ENCODE results near the gene GCSAML.
"Not testable (repeated sequence)": the region's sequence is repeated elsewhere in the genome, so short reads cannot be mapped to it uniquely, and the experiment has no call there.

GCSAML gene

DNA sequence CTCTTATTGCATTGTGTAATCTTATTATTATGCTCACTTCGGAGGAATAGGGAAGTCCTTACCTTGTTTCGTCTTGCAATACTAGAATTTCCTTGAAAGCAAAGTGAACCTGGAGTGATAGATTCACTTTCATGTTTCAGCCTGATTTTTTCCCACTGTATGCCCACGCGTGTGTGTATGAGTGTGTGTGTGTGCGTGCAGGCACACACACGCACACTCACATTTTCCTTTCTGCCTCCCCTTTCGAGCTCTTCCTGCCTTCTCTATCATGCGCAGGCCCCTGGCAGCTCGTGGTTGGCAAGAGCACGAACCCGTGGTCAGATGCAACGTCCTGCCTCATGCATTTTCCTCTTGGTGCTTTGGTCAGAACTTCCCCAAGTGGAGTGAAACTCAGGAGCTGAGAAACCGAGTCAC lies at the start of gene GCSAML:
TSS of gene GCSAML (plus strand) at position 366 of the 414 bp plus-strand sequence. CDS start 58 bp downstream, outside the sequence.
- peak; percentile 36 for DNase-seq

DNA sequence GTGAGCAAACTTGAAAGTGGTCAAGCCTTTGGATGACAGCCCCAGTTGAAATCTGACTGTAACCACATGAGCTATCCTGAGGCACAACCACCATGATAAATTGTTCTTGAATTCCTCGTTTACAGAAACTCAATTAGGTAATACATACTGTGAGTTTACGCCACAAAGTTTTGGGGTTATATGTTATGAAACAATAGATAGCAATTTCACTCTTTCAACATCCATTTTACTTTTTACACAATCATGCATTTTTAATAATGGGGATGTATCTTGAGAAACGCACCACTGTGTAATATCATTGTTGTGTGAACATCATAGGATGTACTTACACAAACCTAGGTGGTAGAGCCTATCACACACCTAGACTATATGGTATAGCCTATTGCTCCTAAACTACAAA lies 48.1 kb upstream of the GCSAML start:
- no peak for DNase-seq

DNA sequence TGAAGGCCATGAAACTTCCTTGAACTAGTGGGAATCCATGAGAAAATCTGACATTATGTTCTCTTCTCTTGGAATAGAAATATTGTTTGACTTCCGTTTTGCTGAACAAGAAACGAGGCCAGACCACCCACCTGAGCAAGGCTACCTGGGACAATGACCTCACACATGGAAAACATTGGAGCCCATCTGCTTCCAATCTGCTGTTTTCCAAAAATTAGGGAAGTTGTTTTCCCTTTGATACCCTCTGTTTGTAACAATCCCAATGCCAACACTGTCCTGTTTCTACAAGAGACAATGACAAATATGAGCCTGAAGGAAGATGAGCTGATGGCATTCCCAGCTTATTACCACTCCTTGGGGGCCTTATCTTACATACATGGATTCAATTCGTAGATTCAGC lies 42.1 kb upstream of the GCSAML start:
- no peak for DNase-seq

DNA sequence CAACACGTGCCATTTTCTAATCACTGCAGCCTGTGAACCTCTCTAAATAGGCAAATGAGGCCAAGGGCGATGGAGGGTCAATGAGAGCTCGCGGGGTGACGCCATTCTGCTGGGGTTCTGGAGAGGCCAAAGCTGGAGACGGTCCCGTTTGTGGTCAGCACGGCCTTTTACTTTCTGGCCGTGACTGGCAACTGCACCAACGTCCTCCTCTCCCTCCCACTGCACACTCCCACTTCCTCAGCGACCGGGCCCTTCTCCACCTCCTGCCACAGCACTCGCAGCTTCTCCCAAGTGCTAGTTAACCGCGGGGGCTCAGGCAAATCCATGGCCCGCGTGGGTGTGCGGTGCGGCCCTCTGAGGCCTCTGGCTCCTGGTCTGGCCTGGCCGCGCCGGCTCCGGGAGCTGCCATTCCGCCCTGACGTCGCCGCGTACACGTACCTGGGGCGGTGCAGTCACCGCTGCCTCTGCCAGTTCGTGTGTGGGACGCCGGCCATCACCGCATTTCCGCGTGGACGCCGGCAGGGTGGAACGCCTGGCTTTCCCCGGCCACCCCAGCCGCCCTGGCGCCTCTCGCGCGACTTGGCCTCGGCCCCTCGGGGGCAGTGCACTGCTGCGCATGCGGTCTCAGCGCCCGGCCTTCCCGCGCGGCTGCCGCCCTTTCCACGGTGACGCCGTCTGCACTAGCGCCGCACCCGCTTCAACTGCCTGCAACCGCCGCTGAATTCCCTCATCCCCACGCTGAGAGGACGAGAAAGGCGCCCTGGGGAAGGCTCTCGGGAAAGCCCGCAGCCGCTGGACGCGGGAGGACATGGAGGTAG lies 30.9 kb upstream of the GCSAML start:
- DNase-seq = peak; percentile 27

DNA sequence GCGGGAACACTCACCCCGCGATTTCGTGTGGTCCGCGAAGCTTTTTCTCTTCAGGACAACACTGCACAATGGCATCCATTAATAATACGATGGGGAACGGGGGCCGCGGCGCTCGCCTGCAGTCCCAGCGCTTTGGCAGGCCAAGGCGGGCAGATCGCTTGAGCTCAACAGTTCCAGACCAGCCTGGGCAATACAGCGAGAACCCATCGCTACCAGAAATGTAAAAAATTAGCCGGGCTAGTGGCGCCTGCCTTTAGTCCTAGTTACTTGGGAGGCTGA lies 30.4 kb upstream of the GCSAML start:
- DNase-seq = no peak

DNA sequence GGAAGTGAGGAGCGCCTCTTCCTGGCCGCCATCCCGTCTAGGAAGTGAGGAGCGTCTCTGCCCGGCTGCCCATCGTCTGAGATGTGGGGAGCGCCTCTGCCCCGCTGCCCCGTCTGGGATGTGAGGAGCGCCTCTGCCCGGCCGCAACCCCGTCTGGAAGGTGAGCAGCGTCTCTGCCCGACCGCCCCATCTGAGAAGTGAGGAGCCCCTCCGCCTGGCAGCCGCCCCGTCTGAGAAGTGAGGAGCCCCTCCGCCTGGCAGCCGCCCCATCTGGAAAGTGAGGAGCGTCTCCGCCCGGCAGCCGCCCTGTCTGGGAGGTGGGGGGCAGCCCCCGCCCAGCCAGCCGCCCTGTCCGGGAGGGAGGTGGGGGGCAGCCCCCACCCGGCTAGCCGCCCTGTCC lies 27.0 kb upstream of the GCSAML start:
- DNase-seq = not testable (repeated sequence)

DNA sequence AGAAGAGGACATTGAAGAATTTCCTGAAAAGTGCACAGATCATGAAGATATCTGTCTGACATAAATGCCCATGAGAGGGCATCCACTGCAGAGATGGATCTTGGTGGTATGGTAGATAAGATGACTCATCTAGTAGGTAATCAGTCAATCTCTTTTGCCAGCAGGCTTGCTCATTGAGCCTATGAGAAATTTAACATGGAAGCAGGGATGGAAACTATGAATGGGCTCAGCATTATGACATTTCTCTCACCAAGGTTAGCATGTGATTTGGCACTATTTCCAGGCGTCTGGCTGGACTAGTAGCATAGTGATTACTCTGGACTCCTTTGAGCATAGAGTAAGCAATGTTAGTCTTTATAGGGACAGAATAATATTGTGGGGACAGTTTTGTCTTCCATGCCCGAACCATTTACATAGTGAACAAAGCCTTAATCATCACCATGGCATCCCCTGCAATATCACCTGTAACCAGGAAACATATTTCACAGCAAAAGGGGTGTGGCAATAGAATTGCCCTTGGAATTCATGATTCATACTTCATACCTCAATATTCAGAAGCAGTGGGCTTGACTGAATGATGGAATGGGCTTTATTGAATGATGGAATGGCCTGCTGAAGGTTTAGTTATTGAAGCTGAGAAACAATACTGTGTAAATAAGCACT lies 20.0 kb upstream of the GCSAML start:
- peak; percentile 12 for DNase-seq

DNA sequence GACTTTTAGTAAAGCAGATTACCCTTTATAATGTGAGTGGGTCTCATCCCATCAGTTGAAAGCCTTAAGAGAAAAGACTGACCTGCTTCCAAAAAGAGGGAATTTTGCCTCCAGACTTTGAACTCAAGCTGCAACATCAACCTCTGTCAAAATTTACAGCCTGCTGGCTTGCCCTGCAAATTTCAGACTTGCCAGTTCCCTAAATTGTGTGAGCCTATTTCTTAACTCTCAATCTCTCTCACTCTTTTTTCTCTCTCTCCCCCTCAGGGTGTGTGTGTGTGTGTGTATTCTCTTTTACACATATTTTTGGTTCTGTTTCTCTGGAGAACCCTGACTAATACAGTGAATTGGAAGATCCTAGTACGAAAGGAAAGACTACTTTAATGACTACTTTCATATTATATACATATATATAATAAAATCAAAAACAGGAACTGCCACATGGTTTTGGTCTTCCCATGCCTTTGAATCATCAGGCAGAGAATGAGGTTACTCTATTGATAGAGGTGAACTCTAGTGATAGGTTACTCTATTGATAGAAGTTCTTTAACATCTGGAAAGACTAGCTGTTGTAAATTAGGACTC lies 19.1 kb upstream of the GCSAML start:
- no peak for DNase-seq

DNA sequence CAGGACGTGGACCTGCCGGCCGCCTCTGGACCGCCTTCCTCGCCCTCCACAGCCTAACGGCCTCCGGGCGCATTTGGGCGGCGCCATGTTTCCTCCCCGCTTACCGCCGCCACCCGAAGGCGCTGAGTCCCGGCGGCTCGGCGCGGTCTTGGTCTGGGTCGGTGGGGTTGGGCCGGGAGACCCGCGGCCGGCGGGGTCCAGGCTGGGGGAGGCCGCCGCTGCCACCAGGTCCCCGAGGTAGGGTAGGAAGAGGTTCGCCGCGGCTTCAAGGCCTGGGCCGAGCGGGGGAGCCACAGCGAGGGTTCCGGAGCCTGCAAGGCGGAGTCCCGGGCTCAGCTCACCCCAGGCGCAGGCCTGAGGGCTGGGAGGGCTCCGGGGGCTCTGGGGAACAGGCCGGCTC lies 18.1 kb upstream of the GCSAML start:
- DNase-seq = no peak

DNA sequence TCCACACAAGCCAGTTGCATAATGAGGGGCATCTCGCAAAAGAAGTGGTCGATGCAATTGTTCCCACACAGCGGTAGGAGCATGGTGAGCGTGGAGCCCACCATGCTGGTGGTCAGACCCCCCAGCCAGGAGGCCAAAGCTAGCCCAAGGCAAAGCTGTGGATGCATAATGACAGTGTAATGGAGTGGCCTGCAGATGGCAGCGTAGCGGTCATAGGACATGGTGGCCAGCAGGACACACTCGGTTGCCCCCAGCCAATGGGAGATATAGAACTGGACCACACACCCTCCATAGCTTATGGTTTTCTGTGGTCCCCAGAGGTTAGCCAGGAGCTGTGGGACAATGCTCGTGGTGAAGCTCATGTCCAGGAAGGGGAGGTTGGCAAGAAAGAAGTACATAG lies 17.0 kb upstream of the GCSAML start:
- no peak for DNase-seq

DNA sequence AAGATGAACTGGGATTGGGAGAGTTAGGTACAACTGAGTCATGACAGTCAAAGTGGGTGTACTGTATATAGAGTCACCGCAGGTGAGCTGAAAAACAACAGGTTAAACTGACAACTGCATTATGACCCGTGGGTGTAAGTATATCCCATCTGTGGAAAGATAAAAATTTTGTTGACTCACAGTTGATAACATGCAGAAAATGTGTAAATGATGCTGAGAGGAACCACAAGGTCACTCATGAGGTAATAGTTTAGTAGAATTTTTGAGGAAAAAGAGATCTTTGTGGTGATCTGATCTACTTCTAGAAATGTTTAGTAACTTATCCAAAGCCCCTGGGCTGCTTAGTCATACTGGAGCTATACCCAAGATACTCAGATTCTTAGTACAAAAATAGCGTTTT lies 13.5 kb upstream of the GCSAML start:
- DNase-seq = no peak

DNA sequence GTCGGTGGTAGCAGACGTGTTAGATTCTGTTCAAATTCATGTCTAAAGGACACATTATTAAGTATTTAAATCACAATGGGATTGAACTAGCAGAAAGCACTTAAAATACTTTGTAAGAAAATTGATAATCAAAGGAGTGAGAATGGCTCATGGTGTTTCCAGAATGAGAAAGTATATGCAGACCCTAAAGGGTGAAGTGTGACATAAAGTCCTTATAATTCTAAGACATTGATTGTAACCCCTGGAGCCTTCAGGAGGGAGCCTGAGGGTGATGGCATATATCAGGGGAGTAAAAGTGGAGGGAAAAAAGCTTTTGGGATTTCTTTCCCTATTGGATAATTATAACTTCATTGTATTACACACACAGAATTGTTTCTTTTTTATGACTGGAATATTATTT lies 12.6 kb upstream of the GCSAML start, which contains the start of gene OR2C3:
TSS of gene OR2C3 (minus strand) at position 101 of the 400 bp plus-strand sequence. CDS start 3,929 bp downstream, outside the sequence.
- DNase-seq = no peak

DNA sequence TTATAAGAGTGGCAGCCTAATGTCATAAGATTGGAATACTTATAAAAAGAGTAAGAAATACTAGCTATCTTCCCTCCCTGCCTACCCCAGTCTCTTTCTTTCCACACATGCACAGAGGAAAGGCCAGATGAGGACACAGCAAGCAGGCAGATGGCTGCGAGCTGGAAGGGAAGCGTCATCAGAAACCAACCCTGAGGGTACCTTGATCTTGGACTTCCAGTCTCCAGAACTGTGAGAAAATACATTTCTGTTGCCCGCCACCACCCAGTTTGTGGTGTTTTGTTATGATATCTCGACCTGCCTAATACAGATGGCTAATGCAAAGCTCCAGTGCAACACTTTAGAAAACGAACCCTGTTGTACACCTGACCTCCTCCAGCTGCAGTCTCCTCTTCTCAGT lies 10.4 kb upstream of the GCSAML start:
- DNase-seq = no peak

DNA sequence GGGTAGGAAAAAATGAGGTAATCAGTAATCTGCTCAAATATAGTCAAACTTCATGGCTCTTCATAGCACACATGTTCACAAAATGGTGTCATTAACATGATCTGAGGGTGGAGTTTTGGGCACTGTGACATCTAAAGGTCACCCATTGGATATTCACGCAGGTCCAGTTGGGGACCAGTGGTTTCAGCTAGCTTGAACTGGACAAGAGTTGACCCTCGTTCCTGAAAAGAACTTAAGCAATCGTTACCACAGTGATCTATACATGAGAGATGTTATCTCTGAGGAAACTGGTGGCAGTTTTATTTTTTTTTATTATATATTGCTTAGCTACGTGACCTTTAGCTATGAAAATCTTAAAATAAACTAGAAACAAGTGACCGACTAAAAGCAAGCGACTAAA lies 9.7 kb upstream of the GCSAML start:
- DNase-seq = no peak

DNA sequence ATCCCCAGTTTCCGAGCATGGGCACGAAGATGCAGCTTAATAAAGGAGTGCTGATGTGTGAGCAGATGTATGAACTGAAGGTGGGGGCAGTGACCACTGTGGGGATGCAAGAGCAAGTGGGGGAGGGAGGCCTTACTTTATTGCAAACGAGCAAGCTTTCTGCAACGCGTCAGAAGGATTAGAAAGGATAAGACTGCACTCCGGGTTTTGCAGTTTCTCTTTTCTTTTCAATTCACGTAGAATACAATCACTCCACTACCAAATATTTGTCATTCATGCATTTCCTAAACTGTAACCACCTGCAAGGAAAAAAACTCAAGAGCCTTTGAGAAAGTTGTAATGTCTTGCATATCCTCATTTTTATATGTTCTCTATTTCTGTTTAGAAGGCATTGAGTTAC lies 8.4 kb upstream of the GCSAML start:
- DNase-seq = no peak

DNA sequence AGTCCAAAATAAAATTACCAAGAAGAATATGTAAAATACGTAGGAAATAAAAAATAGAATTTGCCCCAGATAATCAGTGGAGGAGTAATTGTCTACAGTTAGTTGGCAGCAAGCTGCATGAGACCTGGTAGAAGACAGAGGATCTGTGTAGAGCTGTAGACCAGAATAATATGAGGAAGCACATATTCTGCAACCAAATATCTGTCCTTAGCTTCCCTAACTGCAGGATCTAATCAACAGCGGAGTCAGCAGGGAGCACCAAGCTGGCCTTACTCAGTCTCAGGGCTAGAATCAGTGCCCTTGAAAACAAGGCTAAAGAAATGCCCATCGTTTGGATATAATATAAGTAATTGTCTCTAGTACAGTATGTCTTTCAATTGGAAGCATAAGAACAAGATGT lies 6.1 kb upstream of the GCSAML start:
- DNase-seq = no peak

DNA sequence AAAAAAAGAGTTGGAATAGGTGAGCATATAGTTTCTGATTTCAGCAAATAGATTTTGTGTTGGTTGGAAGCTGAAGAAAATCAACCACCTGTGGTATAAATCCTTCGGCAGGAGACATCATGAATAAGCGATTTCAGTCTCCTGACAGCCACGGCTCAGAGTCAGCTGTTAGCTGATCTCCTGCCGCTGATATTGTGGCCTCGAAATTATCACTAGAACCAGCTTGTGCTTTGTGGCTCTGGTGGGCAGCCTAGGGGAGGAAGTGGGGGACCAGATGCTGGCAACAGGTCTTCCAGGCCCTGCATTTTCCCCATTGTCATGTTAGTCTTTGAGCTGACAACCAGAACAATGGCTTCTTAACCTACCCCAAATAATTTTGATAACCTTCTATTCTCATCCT lies 842 bp upstream of the GCSAML start:
- DNase-seq = no peak

DNA sequence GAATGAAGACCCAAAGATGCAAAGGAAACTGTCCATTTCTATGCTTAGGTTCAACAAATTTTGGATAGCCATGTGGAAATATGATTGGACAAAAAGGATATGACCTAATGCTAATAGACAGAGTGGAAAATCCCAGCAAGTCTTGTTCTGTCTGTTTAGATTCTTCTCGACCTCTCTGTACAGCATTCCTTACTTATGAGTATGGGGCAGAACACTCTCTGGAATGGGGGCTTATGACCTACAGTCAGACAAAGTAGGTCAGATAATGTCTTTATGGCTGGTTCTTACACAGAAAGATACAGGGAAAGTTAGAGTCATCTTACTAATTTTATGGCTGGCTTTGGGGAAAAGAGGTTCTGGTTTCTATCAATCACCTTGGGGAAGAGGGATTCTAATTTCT lies 2.8 kb downstream of the GCSAML start:
- no peak for DNase-seq

DNA sequence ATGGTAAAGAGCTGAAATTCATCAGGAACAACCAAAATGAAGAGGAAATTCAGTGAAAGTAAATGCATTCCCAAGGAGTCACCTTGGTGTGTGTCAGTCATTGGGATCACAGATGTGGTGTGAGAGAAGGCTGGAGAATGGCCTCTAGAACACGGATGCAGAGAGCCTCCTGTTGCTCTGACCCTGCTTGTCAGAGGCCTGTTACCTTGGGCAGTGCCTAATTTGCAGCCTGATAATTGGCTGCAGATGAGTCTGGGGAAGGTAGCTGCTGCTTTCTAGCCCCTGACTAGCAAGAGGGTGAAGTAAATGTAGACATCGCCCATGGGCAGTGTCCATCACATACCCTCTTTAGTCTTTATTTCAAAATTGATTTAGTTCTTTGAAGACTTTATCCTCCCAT lies 3.3 kb downstream of the GCSAML start:
- no peak for DNase-seq

DNA sequence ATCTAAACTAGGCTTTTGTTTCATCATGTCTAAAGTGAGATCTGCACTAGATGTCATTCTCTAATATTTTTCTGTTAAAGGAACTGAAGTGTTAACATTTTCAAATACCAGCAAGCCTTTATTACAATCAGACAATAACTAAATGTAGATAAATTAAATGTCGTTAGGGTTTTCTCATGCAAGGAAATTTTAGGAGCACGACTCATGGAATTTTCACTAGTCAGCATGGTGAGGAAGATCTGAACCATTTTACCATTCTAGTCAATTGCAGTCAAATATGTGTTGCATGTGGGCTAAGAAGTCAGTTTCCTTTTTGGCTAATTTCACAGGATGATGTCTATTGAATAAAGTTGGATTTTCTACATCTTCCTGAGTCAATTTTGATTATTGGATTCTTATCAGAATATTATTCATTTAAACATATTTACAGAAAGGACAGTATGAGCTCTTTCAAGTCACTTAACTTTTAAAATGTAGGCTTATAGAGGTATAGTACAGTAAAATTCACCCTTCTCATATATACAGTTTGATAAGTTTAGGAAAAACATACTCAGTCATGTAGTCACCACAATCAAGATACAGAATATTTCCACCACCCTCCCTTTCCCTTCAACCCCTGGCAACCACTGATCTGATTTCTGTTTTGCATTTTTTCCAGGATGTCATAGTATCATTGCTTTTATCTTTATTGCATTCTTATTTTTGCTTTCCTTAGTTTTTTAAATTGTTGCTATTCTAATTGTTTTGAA lies 9.2 kb downstream of the GCSAML start:
- DNase-seq = no peak

DNA sequence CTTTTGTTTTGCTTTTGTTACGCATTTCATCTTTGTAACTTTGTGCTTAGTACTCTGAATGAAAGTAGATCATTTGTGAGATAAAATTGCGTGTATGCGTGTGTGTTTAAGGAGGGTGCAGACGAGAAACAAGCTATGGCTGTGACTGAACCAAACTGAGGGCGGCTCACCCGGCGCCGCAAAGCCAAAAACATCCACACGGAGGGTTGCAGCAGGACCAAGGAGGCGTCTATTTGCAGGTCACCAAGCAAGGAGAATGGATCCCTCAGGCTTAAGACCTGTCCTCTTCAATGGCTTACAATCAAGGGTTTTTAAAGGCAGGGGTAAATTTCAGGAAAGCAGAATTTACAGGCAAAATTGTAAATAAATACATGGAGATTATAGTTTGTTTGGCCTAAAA lies 12.8 kb downstream of the GCSAML start:
- DNase-seq = no peak

DNA sequence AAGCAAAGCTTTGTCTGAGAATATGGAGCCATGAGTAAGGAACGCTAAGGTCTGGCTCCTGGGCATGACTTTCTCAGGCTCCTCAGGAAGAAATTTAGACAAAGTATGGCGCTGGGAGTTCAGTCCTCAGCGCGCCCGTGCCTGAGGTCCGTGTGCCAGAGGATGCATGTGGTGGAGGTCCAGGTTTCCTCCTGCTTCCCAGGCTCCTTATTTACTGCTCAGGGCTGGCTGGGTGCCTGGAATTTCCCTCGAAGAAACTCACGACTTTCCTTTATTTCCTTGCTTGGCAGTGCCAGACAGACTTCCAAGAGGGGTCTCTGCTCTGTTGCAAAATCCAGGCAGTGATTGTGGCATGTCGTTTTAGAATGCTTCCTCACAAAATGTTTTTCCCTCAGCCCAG lies 13.3 kb downstream of the GCSAML start:
- no peak for DNase-seq

DNA sequence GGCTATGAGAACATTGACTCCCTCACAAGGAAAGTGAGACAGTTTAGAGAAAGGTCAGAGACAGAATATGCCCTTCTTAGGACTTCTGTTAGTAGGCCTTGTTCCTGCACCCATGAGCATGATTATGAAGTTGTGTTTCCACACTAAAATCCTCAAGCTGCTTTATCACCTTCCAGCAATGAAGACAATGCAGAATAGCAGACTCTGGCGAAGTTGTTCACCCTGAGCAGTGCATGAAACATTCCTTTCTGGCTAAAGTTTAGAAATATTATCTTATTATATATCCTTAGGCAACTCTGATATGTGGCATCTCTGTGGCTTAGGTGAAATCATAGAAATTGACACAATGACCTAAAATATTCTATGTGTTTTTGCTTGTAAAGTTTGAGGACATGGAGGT lies 25.3 kb downstream of the GCSAML start:
- DNase-seq = no peak

DNA sequence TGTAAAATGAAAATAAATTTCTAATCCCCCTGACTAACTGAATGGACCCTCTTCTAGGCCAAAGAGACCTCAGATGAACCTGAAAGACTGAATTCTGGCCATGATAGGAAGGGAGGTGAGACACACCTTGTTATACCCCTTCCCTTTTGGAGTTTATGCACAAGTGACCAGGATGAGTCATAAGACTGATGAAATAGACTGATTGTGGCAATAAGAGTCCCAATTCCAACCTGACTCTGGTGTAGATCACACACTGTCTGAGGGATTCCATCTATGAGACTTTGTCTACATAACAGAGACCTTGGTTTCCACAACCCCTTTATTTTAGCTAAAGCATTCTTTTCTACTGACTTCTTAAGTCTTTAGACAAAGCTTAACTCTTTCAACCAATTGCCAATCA lies 25.7 kb downstream of the GCSAML start:
- no peak for DNase-seq
